Measurements from ENCODE around the gene LRP5.

- no peak for TF ChIP-seq CTCF (IDR thresholded peaks at IDR 0.05)
- TF ChIP-seq EP300 (IDR thresholded peaks at IDR 0.05), result no peak
- TF ChIP-seq POLR2A (IDR thresholded peaks at IDR 0.05), result no peak
These were observed 69.3 kb downstream of the LRP5 start for GRCh38 chr11:68381716-68382115.

All from ovary (tissue), 3 donors.